SH-SY5Y (cell line): ENCODE data around the gene LRRC8D.

ENCODE experiments used
- GATA2 ChIP-seq: IDR thresholded peaks from 2 replicates; pipeline ENCODE4 v1.6.1; 2011; ENCODE audit warnings: mild to moderate bottlenecking, low read depth, low read length
- GATA3 ChIP-seq: IDR thresholded peaks from 2 replicates; pipeline ENCODE4 v1.6.1; 2011; ENCODE audit warnings: low read depth, mild to moderate bottlenecking, low read length, moderate library complexity

GRCh38 chr1:89887713-89888112 lies 66.9 kb downstream of the LRRC8D start:
- TF ChIP-seq GATA2 (no peak), GATA3 (no peak)
